CD14-positive monocyte (primary cell): ENCODE data around the gene LIN37. TPM values are rescaled to one million over a fixed set of nuclear protein-coding genes. Genes with fewer than 3 reads are reported as not detected.

ENCODE experiments used
- DNase-seq, 3 donors: peaks; one replicate each; pipeline ENCODE4 v3.0.0-alpha.2; 2011 to 2022
- H2AFZ ChIP-seq: 2 replicates; pipeline ENCODE4 v1.6.0; 2012; ENCODE audit warnings: mild to moderate bottlenecking, low read depth, low read length, inconsistent platforms; ENCODE audit not compliant: insufficient read depth, poor library complexity, severe bottlenecking
- H3K27ac ChIP-seq, 2 donors: 1 replicate in 1 of 2; 2 replicates in 1 of 2; pipeline ENCODE4 v1.5.1; 2012 to 2013; ENCODE audit warnings: low read length in 2 of 2, control low read depth in 1 of 2, inconsistent platforms in 1 of 2, low read depth in 1 of 2, mild to moderate bottlenecking in 1 of 2
- H3K27me3 ChIP-seq, 2 donors: one replicate each; pipeline versions ENCODE4 v1.6.0 to v1.6.1; 2011 to 2013; ENCODE audit warnings: low read length in 2 of 2; ENCODE audit not compliant: control insufficient read depth in 2 of 2, insufficient read depth in 2 of 2
- H3K36me3 ChIP-seq, 2 donors: replicated peaks in 1 of 2; 1 replicate in 1 of 2; 2 replicates in 1 of 2; pipeline versions ENCODE4 v1.5.1 to v1.6.1; 2012 to 2013; ENCODE audit warnings: low read length in 2 of 2, control low read depth in 1 of 2, inconsistent platforms in 1 of 2, mild to moderate bottlenecking in 1 of 2; ENCODE audit not compliant: insufficient read depth in 2 of 2, control insufficient read depth in 1 of 2
- H3K4me1 ChIP-seq, 2 donors: 1 replicate in 1 of 2; 2 replicates in 1 of 2; pipeline versions ENCODE4 v1.5.1 to v1.6.1; 2012 to 2013; ENCODE audit warnings: low read length in 2 of 2, control low read depth in 1 of 2, inconsistent platforms in 1 of 2, mild to moderate bottlenecking in 1 of 2, moderate library complexity in 1 of 2; ENCODE audit not compliant: insufficient read depth in 2 of 2, control insufficient read depth in 1 of 2
- H3K4me2 ChIP-seq: replicated peaks from 2 replicates; pipeline ENCODE3; 2012; ENCODE audit warnings: low read length, moderate library complexity, mild to moderate bottlenecking; ENCODE audit not compliant: poor library complexity, severe bottlenecking; ENCODE audit errors: extremely low read depth
- H3K4me3 ChIP-seq, 3 experiments: fragments of 200-600 bp in 1 of 3; sonication (generic) in 1 of 3; replicated peaks in 1 of 3; 1 replicate in 2 of 3; 2 replicates in 1 of 3; pipeline ENCODE4 v1.5.1; 2011 to 2013; ENCODE audit warnings: low read length in 3 of 3, mild to moderate bottlenecking in 3 of 3, control low read depth in 2 of 3, low read depth in 2 of 3, inconsistent platforms in 1 of 3, moderate library complexity in 1 of 3
- H3K79me2 ChIP-seq: 2 replicates; pipeline ENCODE4 v1.6.0; 2012; ENCODE audit warnings: mild to moderate bottlenecking, control low read depth, inconsistent platforms, low read length, moderate library complexity; ENCODE audit not compliant: insufficient read depth
- H3K9ac ChIP-seq: 2 replicates; pipeline ENCODE4 v1.6.0; 2017; ENCODE audit warnings: low read length, mild to moderate bottlenecking; ENCODE audit not compliant: insufficient read depth, poor library complexity, severe bottlenecking
- H3K9me3 ChIP-seq, 2 donors: replicated peaks in 1 of 2; 1 replicate in 1 of 2; 2 replicates in 1 of 2; pipeline versions ENCODE4 v1.5.1 to v1.6.1; 2012 to 2013; ENCODE audit warnings: low read length in 2 of 2, control low read depth in 1 of 2; ENCODE audit not compliant: control insufficient read depth in 1 of 2, insufficient read depth in 1 of 2
- H4K20me1 ChIP-seq: 2 replicates; pipeline ENCODE4 v1.6.0; 2012; ENCODE audit warnings: mild to moderate bottlenecking, low read length, control low read depth, moderate library complexity; ENCODE audit not compliant: insufficient read depth
- H3K27ac Mint-ChIP-seq, 7 donors: one replicate each; pipeline ENCODE4 v1.8.0; 2020; ENCODE audit warnings: mild to moderate bottlenecking in 7 of 7, mixed read lengths in 7 of 7, moderate library complexity in 6 of 7, inconsistent platforms in 2 of 7
- H3K27me3 Mint-ChIP-seq, 3 donors: one replicate each; pipeline ENCODE4 v1.8.0; 2021 to 2022; ENCODE audit warnings: low read depth in 3 of 3, mild to moderate bottlenecking in 3 of 3, mixed read lengths in 3 of 3, moderate library complexity in 3 of 3, inconsistent platforms in 1 of 3
- H3K36me3 Mint-ChIP-seq, 2 donors: one replicate each; pipeline ENCODE4 v1.8.0; 2020; ENCODE audit warnings: mixed read lengths in 2 of 2, inconsistent platforms in 1 of 2, mild to moderate bottlenecking in 1 of 2
- H3K4me1 Mint-ChIP-seq: one replicate; pipeline ENCODE4 v1.8.0; 2020; ENCODE audit warnings: mild to moderate bottlenecking, mixed read lengths
- H3K4me3 Mint-ChIP-seq, 2 donors: one replicate each; pipeline ENCODE4 v1.8.0; 2020; ENCODE audit warnings: mild to moderate bottlenecking in 2 of 2, mixed read lengths in 2 of 2, moderate library complexity in 1 of 2
- H3K9me3 Mint-ChIP-seq, 7 donors: one replicate each; pipeline ENCODE4 v1.8.0; 2020 to 2022; ENCODE audit warnings: mixed read lengths in 7 of 7, mild to moderate bottlenecking in 6 of 7, moderate library complexity in 6 of 7, inconsistent platforms in 2 of 7
- CTCF ChIP-seq: fragments of 200-600 bp; IDR thresholded peaks from one replicate; pipeline ENCODE4 v1.8.0; 2022; ENCODE audit warnings: antibody characterized with exemption, mild to moderate bottlenecking
- WGBS: methylation state at CpG from one replicate; pipeline ENCODE4 v1.1.5; 2013; ENCODE audit warnings: missing lambda C conversion rate; ENCODE audit not compliant: insufficient coverage; 5-methylcytosine and 5-hydroxymethylcytosine counted together
- intact Hi-C, 2 donors: fragments of 100-400 bp; cut with micrococcal nuclease; formaldehyde crosslinking; loops; one replicate each; pipeline versions ENCODE4 v1.15.0 to v1.15.1; 2023
- polyA plus RNA-seq, 3 donors: library from polyadenylated mRNA; depleted of rRNA in 1 of 3; unstranded in 2 of 3; stranded (reverse) in 1 of 3; fragments of 300-500 nt in 2 of 3; fragments of >200 nt in 1 of 3; fragmentation: Illumina TruSeq in 2 of 3; gene quantifications; 1 replicate in 2 of 3; 2 replicates in 1 of 3; pipeline ENCODE4 v1.2.3, GENCODE V29; 2012 to 2021

The LIN37 gene
- polyA plus RNA-seq, 3 donors = 5.6 to 28.6 (median 7.2) TPM

- Mint-ChIP-seq H3K36me3 (peaks cover 25 to 42% of the 10 kb centered on the region in 2 donors), H3K27me3 (peaks cover 0 to 5% (median 4%) of the 10 kb centered on the region in 3 donors), H3K4me3 (no peak overlapping the region), H3K4me1 (peaks cover 23% of the 10 kb centered on the region), H3K9me3 (no peaks in the 10 kb centered on the region), H3K27ac (no peak overlapping the region)
- peaks cover 20% of the 10 kb centered on the region for H3K79me2 ChIP-seq
- no peak for TF ChIP-seq CTCF
- no peak overlapping the region for H3K27ac ChIP-seq
- H4K20me1 ChIP-seq = no peaks in the 10 kb centered on the region
- H3K27me3 ChIP-seq = no peaks in the 10 kb centered on the region
- no peak overlapping the region for H2AFZ ChIP-seq
- no peak overlapping the region for H3K9ac ChIP-seq
- WGBS = 81% methylated on average over 6 of the region's 7 CpGs
- H3K4me3 ChIP-seq = no peak overlapping the region
- peaks cover 22 to 29% of the 10 kb centered on the region in 2 donors for H3K36me3 ChIP-seq
- no peak for DNase-seq
- no peak overlapping the region for H3K4me2 ChIP-seq
- intact Hi-C loops = loop anchor here in 1 of 2 donors (5.0 to 10.0 kb wide), 3 partner anchors 36 to 277 kb away; partner anchors contain the start of genes IGFLR1, THAP8 and WDR62
- no peaks in the 10 kb centered on the region for H3K9me3 ChIP-seq
- H3K4me1 ChIP-seq = peaks cover 14 to 19% of the 10 kb centered on the region in 2 donors
These were observed 29.6 kb downstream of the LIN37 start for GRCh38 chr19:35777961-35778360.

- no peak overlapping the region for H3K4me3 ChIP-seq
- Mint-ChIP-seq H3K9me3 (no peaks in the 10 kb centered on the region), H3K27ac (no peak overlapping the region), H3K36me3 (peaks cover 31 to 53% of the 10 kb centered on the region in 2 donors), H3K4me1 (peaks cover 23% of the 10 kb centered on the region), H3K4me3 (no peak overlapping the region), H3K27me3 (peaks cover 0 to 5% (median 3%) of the 10 kb centered on the region in 3 donors)
- no peak overlapping the region for H3K4me2 ChIP-seq
- no peaks in the 10 kb centered on the region for H3K27me3 ChIP-seq
- no peak for TF ChIP-seq CTCF
- peaks cover 14 to 19% of the 10 kb centered on the region in 2 donors for H3K4me1 ChIP-seq
- no peak for DNase-seq
- H3K79me2 ChIP-seq = peaks cover 20% of the 10 kb centered on the region
- no peak overlapping the region for H3K9ac ChIP-seq
- H2AFZ ChIP-seq = no peak overlapping the region
- 98% methylated on average over 8 of the region's 8 CpGs for WGBS
- no peaks in the 10 kb centered on the region for H3K9me3 ChIP-seq
- intact Hi-C loops = loop anchor here in 1 of 2 donors (5.0 to 10.0 kb wide), 3 partner anchors 37 to 276 kb away; partner anchors contain the start of genes IGFLR1, THAP8 and WDR62
- no peaks in the 10 kb centered on the region for H4K20me1 ChIP-seq
- H3K36me3 ChIP-seq = peaks cover 26 to 40% of the 10 kb centered on the region in 2 donors
- no peak overlapping the region for H3K27ac ChIP-seq
These were observed 30.7 kb downstream of the LIN37 start for GRCh38 chr19:35779033-35779432.
